B cell (primary cell): ENCODE measurements around the gene NFU1. TPM values are rescaled to one million over a fixed set of nuclear protein-coding genes. Genes with fewer than 3 reads are reported as not detected.

Experiments
- ATAC-seq: fragments of 200-7000 bp; cut with Tn5 transposase; one replicate; pipeline ENCODE4 v1.10.0; 2021; ENCODE audit warnings: low read depth, mild to moderate bottlenecking, moderate number of reproducible peaks, moderate library complexity
- CTCF ChIA-PET: fragments of 350-600 bp; sonication (Branson Sonifier 250); formaldehyde crosslinking; loops from one replicate; lab custom pipeline; 2021; ENCODE audit warnings: antibody characterized with exemption, inconsistent platforms; lab: Charles Lee
- POLR2A ChIA-PET: fragments of 350-600 bp; sonication (Branson Sonifier 250); formaldehyde crosslinking; loops from one replicate; lab custom pipeline; 2021; ENCODE audit warnings: antibody characterized with exemption; lab: Charles Lee
- DNase-seq: peaks from one replicate; pipeline ENCODE4 v3.0.0; 2013
- H2AFZ ChIP-seq: 2 replicates; pipeline ENCODE4 v1.6.1; 2012; ENCODE audit warnings: mild to moderate bottlenecking, low read depth, low read length; ENCODE audit not compliant: insufficient read depth, poor library complexity, severe bottlenecking
- H3K27ac ChIP-seq, 2 donors: 1 replicate in 1 of 2; 2 replicates in 1 of 2; pipeline ENCODE4 v1.5.1; 2012 to 2013; ENCODE audit warnings: low read length in 2 of 2, mild to moderate bottlenecking in 2 of 2, moderate library complexity in 1 of 2
- H3K27me3 ChIP-seq, 4 experiments: fragments of 200-600 bp in 1 of 4; sonication (generic) in 1 of 4; replicated peaks in 1 of 4; 1 replicate in 2 of 4; 2 replicates in 2 of 4; pipeline versions ENCODE4 v1.6.1 to v1.7.0; 2013 to 2016; ENCODE audit warnings: low read length in 3 of 4, mild to moderate bottlenecking in 2 of 4, mixed read lengths in 1 of 4, moderate library complexity in 1 of 4; ENCODE audit not compliant: insufficient read depth in 4 of 4, control insufficient read depth in 3 of 4; ENCODE audit errors: control extremely low read depth in 1 of 4
- H3K36me3 ChIP-seq, 2 experiments: replicated peaks in 1 of 2; 1 replicate in 1 of 2; 2 replicates in 1 of 2; pipeline versions ENCODE4 v1.6.1 to v1.7.1; 2013; ENCODE audit warnings: low read length in 1 of 2; ENCODE audit not compliant: insufficient read depth in 2 of 2, control insufficient read depth in 1 of 2; ENCODE audit errors: control extremely low read depth in 1 of 2, extremely low read depth in 1 of 2
- H3K4me1 ChIP-seq, 2 donors: fragments of 200-600 bp in 1 of 2; sonication (generic) in 1 of 2; 1 replicate in 1 of 2; 2 replicates in 1 of 2; pipeline versions ENCODE4 v1.5.1 to v1.6.1; 2013 to 2017; ENCODE audit warnings: low read length in 2 of 2; ENCODE audit not compliant: control insufficient read depth in 2 of 2, insufficient read depth in 2 of 2
- H3K4me2 ChIP-seq: replicated peaks from 2 replicates; pipeline ENCODE3; 2012; ENCODE audit warnings: mild to moderate bottlenecking, low read depth, low read length; ENCODE audit not compliant: poor library complexity, severe bottlenecking
- H3K4me3 ChIP-seq, 5 experiments: fragments of 200-600 bp in 1 of 5; sonication (generic) in 1 of 5; 1 replicate in 3 of 5; 2 replicates in 2 of 5; pipeline versions ENCODE4 v1.5.1 to v1.7.0; 2011 to 2016; ENCODE audit warnings: low read length in 4 of 5, mild to moderate bottlenecking in 4 of 5, low read depth in 2 of 5, control low read depth in 1 of 5, moderate library complexity in 1 of 5; ENCODE audit not compliant: insufficient read depth in 1 of 5; ENCODE audit errors: control extremely low read depth in 1 of 5, extremely low read depth in 1 of 5
- H3K79me2 ChIP-seq: fragments of 200-600 bp; sonication (generic); one replicate; pipeline ENCODE4 v1.6.0; 2016; ENCODE audit warnings: low read length; ENCODE audit not compliant: control insufficient read depth, insufficient read depth
- H3K9ac ChIP-seq: fragments of 200-600 bp; sonication (generic); 2 replicates; pipeline ENCODE4 v1.6.1; 2017; ENCODE audit warnings: mild to moderate bottlenecking, low read length, moderate library complexity
- H3K9me3 ChIP-seq, 3 donors: one replicate each; pipeline versions ENCODE4 v1.6.1 to v1.7.1; 2013; ENCODE audit warnings: low read length in 2 of 3; ENCODE audit not compliant: control insufficient read depth in 2 of 3, insufficient read depth in 1 of 3; ENCODE audit errors: control extremely low read depth in 1 of 3
- H4K20me1 ChIP-seq: 2 replicates; pipeline ENCODE4 v1.6.0; 2012; ENCODE audit warnings: mild to moderate bottlenecking, low read length; ENCODE audit not compliant: insufficient read depth, control insufficient read depth, poor library complexity, severe bottlenecking
- H3K27ac Mint-ChIP-seq: one replicate; pipeline ENCODE4 v1.8.0; 2021; ENCODE audit warnings: mixed read lengths
- H3K27me3 Mint-ChIP-seq: one replicate; pipeline ENCODE4 v1.8.0; 2021; ENCODE audit warnings: mixed read lengths
- H3K4me1 Mint-ChIP-seq: one replicate; pipeline ENCODE4 v1.8.0; 2021; ENCODE audit warnings: mixed read lengths
- H3K4me3 Mint-ChIP-seq: one replicate; pipeline ENCODE4 v1.8.0; 2021; ENCODE audit warnings: mixed read lengths
- H3K9me3 Mint-ChIP-seq: one replicate; pipeline ENCODE4 v1.8.0; 2022; ENCODE audit warnings: mixed read lengths; ENCODE audit not compliant: insufficient read depth
- EZH2 ChIP-seq: IDR thresholded peaks from 2 replicates; pipeline ENCODE4 v1.6.1; 2012; ENCODE audit warnings: borderline replicate concordance, low read depth, mild to moderate bottlenecking, moderate library complexity, low read length; ENCODE audit not compliant: insufficient read depth, poor library complexity, severe bottlenecking
- WGBS: methylation state at CpG from one replicate; pipeline ENCODE4 v1.1.5; 2013; ENCODE audit warnings: missing lambda C conversion rate; ENCODE audit not compliant: insufficient coverage; 5-methylcytosine and 5-hydroxymethylcytosine counted together
- intact Hi-C: fragments of 100-400 bp; cut with micrococcal nuclease; formaldehyde crosslinking; loops from one replicate; pipeline ENCODE4 v1.10.0; 2022
- polyA plus RNA-seq: library from polyadenylated mRNA; depleted of rRNA; stranded (reverse); fragments of >200 nt; gene quantifications from 2 replicates; pipeline ENCODE4 v1.2.3, GENCODE V29; 2012
- total RNA-seq, 2 donors: library from RNA; stranded (reverse); fragments of 120-200 nt in 1 of 2; gene quantifications; 1 replicate in 1 of 2; 2 replicates in 1 of 2; pipeline versions ENCODE4 v1.2.3 to v1.2.4, GENCODE V29; 2013 to 2022
- TF ChIP-seq, protein P1 (sequence below): fragments of 200-600 bp; IDR thresholded peaks from one replicate; pipeline ENCODE4 v1.8.0; 2022; ENCODE audit warnings: antibody characterized with exemption, mild to moderate bottlenecking

NFU1 gene
- total and polyA plus RNA-seq, 2 donors (not counting 1 experiment from before 2014, with no cell fraction given), result 19.2 to 40.6 TPM

DNA sequence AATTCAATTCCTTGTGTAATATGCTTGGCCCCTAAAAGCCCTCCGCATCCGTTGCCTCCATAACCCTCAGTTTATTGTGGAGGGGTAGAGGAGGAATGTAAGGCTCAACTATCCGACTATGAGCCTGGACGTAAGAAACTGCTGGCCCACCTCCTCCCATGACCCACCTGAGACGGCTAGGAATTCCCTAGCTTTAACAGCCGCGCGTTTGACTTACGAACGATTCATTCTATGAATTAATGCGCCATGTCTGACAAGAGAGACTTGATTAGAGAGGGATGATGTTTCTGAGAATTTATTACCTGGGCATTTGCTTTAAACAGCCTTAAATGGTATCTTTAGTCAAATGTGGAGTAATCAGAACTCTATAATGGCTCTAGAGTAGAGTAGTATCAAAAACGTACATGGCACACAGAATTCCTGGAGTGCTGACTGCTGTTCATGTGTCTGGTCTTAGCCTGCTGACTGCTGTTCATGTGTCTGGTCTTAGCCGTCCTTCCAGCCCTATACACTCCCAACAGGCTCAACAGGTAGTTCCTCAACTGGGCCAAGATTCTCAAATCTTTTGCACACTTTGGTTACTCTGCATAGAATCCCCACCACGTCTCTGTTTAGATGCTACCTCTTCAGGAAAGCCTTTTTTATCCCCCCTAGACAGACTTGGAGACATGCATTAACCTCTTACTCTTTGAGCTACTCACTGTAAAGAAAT lies 49.3 kb downstream of the NFU1 start:
- peak; percentile 10 for DNase-seq
- intact Hi-C loops, result loop anchor here (1.0 to 10.0 kb wide), 6 partner anchors 49 to 921 kb away; partner anchors contain the start of genes APLF, FBXO48, MXD1 and NFU1

More for the DNA sequence above, 49.3 kb downstream of the NFU1 start:
- H3K4me3 Mint-ChIP-seq, result peak overlapping the region; percentile 90
- H3K27me3 Mint-ChIP-seq, result no peaks in the 10 kb centered on the region
- TF ChIP-seq, protein P1, sequence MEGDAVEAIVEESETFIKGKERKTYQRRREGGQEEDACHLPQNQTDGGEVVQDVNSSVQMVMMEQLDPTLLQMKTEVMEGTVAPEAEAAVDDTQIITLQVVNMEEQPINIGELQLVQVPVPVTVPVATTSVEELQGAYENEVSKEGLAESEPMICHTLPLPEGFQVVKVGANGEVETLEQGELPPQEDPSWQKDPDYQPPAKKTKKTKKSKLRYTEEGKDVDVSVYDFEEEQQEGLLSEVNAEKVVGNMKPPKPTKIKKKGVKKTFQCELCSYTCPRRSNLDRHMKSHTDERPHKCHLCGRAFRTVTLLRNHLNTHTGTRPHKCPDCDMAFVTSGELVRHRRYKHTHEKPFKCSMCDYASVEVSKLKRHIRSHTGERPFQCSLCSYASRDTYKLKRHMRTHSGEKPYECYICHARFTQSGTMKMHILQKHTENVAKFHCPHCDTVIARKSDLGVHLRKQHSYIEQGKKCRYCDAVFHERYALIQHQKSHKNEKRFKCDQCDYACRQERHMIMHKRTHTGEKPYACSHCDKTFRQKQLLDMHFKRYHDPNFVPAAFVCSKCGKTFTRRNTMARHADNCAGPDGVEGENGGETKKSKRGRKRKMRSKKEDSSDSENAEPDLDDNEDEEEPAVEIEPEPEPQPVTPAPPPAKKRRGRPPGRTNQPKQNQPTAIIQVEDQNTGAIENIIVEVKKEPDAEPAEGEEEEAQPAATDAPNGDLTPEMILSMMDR, result no peak
- no peak for TF ChIP-seq EZH2
- peak overlapping the region; percentile 96 for H2AFZ ChIP-seq
- H3K36me3 ChIP-seq, result no peaks in the 10 kb centered on the region
- POLR2A ChIA-PET, result interaction anchor here (0.6 to 1.1 kb wide), 2 partner anchors 50 to 1381 kb away, joined by 3 read pairs; partner anchors contain the start of gene NFU1
- no peaks in the 10 kb centered on the region for H4K20me1 ChIP-seq
- H3K27me3 ChIP-seq, result no peaks in the 10 kb centered on the region
- peaks cover 40% of the 10 kb centered on the region for H3K79me2 ChIP-seq
- no peaks in the 10 kb centered on the region for H3K9me3 Mint-ChIP-seq
- no peak for ATAC-seq
- peak overlapping the region in 1 of 2 donors; percentile 70 for H3K27ac ChIP-seq
- peaks cover 24% of the 10 kb centered on the region for H3K4me1 Mint-ChIP-seq
- H3K4me2 ChIP-seq, result peak overlapping the region; percentile 89
- H3K9me3 ChIP-seq, result no peaks in the 10 kb centered on the region
- peak overlapping the region; percentile 88 for H3K9ac ChIP-seq
- H3K4me1 ChIP-seq, result peaks cover 15 to 16% of the 10 kb centered on the region in 2 donors
- H3K27ac Mint-ChIP-seq, result peak overlapping the region; percentile 85
- 100% methylated on average over 2 of the region's 14 CpGs for WGBS
- peak overlapping the region; percentile 38 to 90 (median 82) for H3K4me3 ChIP-seq
- CTCF ChIA-PET, result interaction anchor here (1.2 kb wide), 1 partner anchor 337 kb away, joined by 3 read pairs; no protein-coding TSS in a partner anchor
